ENCODE data around the gene GPSM1. TPM values are rescaled to one million over a fixed set of nuclear protein-coding genes. Genes with fewer than 3 reads are reported as not detected.
"Not testable (repeated sequence)": the region's sequence is repeated elsewhere in the genome, so short reads cannot be mapped to it uniquely, and the experiment has no call there.

GPSM1 gene
- total RNA-seq, 1 donor, result 48.5 TPM

GRCh38 chr9:136346927-136347465 is 19.7 kb downstream of the GPSM1 start:
- H3K4me3 ChIP-seq (ENCODE audit: low read depth, low read length), result no peak overlapping the region
- DNase-seq (ENCODE audit: low read depth), result no peak
- TF ChIP-seq CTCF (IDR thresholded peaks at IDR 0.05; ENCODE audit: insufficient read depth, low read length), result no peak

GRCh38 chr9:136347472-136348256 is 20.3 kb downstream of the GPSM1 start:
- TF ChIP-seq CTCF (IDR thresholded peaks at IDR 0.05; ENCODE audit: insufficient read depth, low read length), result no peak
- DNase-seq (ENCODE audit: low read depth), result no peak
- H3K4me3 ChIP-seq (ENCODE audit: low read depth, low read length), result no peak overlapping the region

GRCh38 chr9:136348691-136349090 is 21.4 kb downstream of the GPSM1 start:
- no peak for DNase-seq (ENCODE audit: low read depth)
- H3K4me3 ChIP-seq (ENCODE audit: low read depth, low read length), result no peak overlapping the region
- no peak for TF ChIP-seq CTCF (IDR thresholded peaks at IDR 0.05; ENCODE audit: insufficient read depth, low read length)

GRCh38 chr9:136349546-136349945 is 22.2 kb downstream of the GPSM1 start:
- TF ChIP-seq CTCF (IDR thresholded peaks at IDR 0.05; ENCODE audit: insufficient read depth, low read length), result no peak
- H3K4me3 ChIP-seq (ENCODE audit: low read depth, low read length), result no peak overlapping the region
- no peak for DNase-seq (ENCODE audit: low read depth)

GRCh38 chr9:136351252-136351800 is 24.0 kb downstream of the GPSM1 start:
- TF ChIP-seq CTCF (IDR thresholded peaks at IDR 0.05; ENCODE audit: insufficient read depth, low read length), result no peak
- H3K4me3 ChIP-seq (ENCODE audit: low read depth, low read length), result no peak overlapping the region
- DNase-seq (ENCODE audit: low read depth), result no peak

- not testable (repeated sequence) for DNase-seq (ENCODE audit: low read depth); H3K4me3 ChIP-seq (ENCODE audit: low read depth, low read length)
Measured at GRCh38 chr9:136351868-136352267, 24.5 kb downstream of the GPSM1 start.

- H3K4me3 ChIP-seq (ENCODE audit: low read depth, low read length), result no peak overlapping the region
- TF ChIP-seq CTCF (IDR thresholded peaks at IDR 0.05; ENCODE audit: insufficient read depth, low read length), result no peak
- no peak for DNase-seq (ENCODE audit: low read depth)
Measured at GRCh38 chr9:136352682-136353081, 25.3 kb downstream of the GPSM1 start.
